ENCODE measurements around the gene LIPC. TPM values are rescaled to one million over a fixed set of nuclear protein-coding genes. Genes with fewer than 3 reads are reported as not detected.

The LIPC gene
- total and polyA plus RNA-seq, 10 of the 15 experiments (the other 5 are each of a cell fraction or from before 2014, with no cell fraction given): 0.06 to 0.31 (median 0.16) TPM; not detected in 1

DNA sequence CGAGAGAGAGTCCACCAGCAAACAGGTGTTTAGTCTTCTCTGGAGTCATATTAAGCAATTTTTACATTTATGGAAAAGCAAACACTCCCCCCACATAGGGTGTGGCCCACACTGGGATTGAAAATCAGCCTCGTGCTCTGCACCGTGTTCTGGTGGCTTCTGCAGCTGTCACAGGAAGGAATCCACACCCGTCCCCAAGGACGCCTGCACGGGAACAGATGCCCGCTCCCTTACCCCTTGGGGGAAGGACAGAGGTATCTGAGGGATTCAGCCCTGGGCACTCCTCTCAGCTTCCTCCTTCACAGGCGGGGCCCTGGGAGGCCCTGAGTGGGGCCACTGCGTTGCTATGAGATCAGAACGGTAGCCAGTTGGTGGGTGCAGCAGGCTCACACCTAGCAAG, 27.8 kb downstream of the LIPC start (continued):
- TF ChIP-seq, protein P1, sequence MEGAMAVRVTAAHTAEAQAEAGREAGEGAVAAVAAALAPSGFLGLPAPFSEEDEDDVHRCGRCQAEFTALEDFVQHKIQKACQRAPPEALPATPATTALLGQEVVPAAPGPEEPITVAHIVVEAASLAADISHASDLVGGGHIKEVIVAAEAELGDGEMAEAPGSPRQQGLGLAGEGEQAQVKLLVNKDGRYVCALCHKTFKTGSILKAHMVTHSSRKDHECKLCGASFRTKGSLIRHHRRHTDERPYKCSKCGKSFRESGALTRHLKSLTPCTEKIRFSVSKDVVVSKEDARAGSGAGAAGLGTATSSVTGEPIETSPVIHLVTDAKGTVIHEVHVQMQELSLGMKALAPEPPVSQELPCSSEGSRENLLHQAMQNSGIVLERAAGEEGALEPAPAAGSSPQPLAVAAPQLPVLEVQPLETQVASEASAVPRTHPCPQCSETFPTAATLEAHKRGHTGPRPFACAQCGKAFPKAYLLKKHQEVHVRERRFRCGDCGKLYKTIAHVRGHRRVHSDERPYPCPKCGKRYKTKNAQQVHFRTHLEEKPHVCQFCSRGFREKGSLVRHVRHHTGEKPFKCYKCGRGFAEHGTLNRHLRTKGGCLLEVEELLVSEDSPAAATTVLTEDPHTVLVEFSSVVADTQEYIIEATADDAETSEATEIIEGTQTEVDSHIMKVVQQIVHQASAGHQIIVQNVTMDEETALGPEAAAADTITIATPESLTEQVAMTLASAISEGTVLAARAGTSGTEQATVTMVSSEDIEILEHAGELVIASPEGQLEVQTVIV (IDR thresholded peaks at IDR 0.05; ENCODE audit: borderline replicate concordance, partially characterized antibody): no peak
- no peak for TF ChIP-seq EP300 (IDR thresholded peaks at IDR 0.05; ENCODE audit: borderline replicate concordance in 1 of 2, control insufficient read depth in 1 of 2, low read depth in 2 of 2, low read length in 2 of 2)
- TF ChIP-seq HDAC2 (IDR thresholded peaks at IDR 0.05): no peak
- TF ChIP-seq JUNB (IDR thresholded peaks at IDR 0.05): no peak
- TF ChIP-seq CREM (IDR thresholded peaks at IDR 0.05; ENCODE audit: low read depth): no peak
- TF ChIP-seq ATF7 (IDR thresholded peaks at IDR 0.05; ENCODE audit: low read depth): no peak
- TF ChIP-seq FOXM1 (IDR thresholded peaks at IDR 0.05; ENCODE audit: low read depth, low read length): no peak
- TF ChIP-seq, protein P2, sequence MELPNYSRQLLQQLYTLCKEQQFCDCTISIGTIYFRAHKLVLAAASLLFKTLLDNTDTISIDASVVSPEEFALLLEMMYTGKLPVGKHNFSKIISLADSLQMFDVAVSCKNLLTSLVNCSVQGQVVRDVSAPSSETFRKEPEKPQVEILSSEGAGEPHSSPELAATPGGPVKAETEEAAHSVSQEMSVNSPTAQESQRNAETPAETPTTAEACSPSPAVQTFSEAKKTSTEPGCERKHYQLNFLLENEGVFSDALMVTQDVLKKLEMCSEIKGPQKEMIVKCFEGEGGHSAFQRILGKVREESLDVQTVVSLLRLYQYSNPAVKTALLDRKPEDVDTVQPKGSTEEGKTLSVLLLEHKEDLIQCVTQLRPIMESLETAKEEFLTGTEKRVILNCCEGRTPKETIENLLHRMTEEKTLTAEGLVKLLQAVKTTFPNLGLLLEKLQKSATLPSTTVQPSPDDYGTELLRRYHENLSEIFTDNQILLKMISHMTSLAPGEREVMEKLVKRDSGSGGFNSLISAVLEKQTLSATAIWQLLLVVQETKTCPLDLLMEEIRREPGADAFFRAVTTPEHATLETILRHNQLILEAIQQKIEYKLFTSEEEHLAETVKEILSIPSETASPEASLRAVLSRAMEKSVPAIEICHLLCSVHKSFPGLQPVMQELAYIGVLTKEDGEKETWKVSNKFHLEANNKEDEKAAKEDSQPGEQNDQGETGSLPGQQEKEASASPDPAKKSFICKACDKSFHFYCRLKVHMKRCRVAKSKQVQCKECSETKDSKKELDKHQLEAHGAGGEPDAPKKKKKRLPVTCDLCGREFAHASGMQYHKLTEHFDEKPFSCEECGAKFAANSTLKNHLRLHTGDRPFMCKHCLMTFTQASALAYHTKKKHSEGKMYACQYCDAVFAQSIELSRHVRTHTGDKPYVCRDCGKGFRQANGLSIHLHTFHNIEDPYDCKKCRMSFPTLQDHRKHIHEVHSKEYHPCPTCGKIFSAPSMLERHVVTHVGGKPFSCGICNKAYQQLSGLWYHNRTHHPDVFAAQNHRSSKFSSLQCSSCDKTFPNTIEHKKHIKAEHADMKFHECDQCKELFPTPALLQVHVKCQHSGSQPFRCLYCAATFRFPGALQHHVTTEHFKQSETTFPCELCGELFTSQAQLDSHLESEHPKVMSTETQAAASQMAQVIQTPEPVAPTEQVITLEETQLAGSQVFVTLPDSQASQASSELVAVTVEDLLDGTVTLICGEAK (IDR thresholded peaks at IDR 0.05; ENCODE audit: borderline replicate concordance): no peak
- no peak for TF ChIP-seq TCF3 (IDR thresholded peaks at IDR 0.05; ENCODE audit: borderline replicate concordance, insufficient read depth, low read depth, low read length)
- TF ChIP-seq CHD1 (IDR thresholded peaks at IDR 0.05; ENCODE audit: low read depth, low read length): no peak
- TF ChIP-seq ZZZ3 (IDR thresholded peaks at IDR 0.05; ENCODE audit: control insufficient read depth, insufficient read length, low read depth): no peak

Measured in GM12878 (cell line).